IPS-18c (cell line): ENCODE measurements around the gene KDM1B.
"Not testable (repeated sequence)": the region's sequence is repeated elsewhere in the genome, so short reads cannot be mapped to it uniquely, and the experiment has no call there.

Experiments used
- H3K4me3 ChIP-seq: 2 replicates; pipeline ENCODE4 v1.7.0; 2013; ENCODE audit warnings: low read depth, mild to moderate bottlenecking, low read length, moderate library complexity; ENCODE audit not compliant: insufficient read depth
- H3K9me3 ChIP-seq: one replicate; pipeline ENCODE4 v1.6.1; 2013; ENCODE audit warnings: mild to moderate bottlenecking, low read length, moderate library complexity; ENCODE audit not compliant: control insufficient read depth, insufficient read depth

The KDM1B gene

GRCh38 chr6:18141805-18142590 lies 13.2 kb upstream of the KDM1B start:
- Histone ChIP-seq H3K4me3 (no peak overlapping the region), H3K9me3 (no peaks in the 10 kb centered on the region)

GRCh38 chr6:18142591-18142861 lies 12.7 kb upstream of the KDM1B start:
- Histone ChIP-seq H3K9me3 (no peaks in the 10 kb centered on the region), H3K4me3 (no peak overlapping the region)

DNA sequence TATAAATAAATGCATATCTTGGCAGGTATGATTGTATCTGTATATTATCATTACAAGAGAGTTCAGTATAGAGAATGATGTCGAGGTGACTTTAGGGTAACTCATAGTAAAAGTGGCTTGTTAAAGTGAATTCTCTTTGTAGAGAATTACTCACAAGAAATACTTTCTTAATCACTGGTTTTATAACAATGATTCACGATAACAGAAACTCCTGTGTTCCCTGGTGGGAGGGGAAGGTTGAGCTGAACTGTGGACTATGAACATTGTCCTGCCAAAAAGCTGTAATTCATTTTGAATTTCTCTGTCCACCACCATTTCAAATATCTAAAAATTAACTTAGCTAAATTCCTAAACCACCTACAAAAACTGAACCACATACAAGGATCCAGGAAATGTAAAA lies 8.1 kb upstream of the KDM1B start:
- Histone ChIP-seq H3K4me3 (no peak overlapping the region), H3K9me3 (no peaks in the 10 kb centered on the region)

- no peaks in the 10 kb centered on the region for H3K9me3 ChIP-seq
Observed at GRCh38 chr6:18147616-18148015, 7.6 kb upstream of the KDM1B start.

DNA sequence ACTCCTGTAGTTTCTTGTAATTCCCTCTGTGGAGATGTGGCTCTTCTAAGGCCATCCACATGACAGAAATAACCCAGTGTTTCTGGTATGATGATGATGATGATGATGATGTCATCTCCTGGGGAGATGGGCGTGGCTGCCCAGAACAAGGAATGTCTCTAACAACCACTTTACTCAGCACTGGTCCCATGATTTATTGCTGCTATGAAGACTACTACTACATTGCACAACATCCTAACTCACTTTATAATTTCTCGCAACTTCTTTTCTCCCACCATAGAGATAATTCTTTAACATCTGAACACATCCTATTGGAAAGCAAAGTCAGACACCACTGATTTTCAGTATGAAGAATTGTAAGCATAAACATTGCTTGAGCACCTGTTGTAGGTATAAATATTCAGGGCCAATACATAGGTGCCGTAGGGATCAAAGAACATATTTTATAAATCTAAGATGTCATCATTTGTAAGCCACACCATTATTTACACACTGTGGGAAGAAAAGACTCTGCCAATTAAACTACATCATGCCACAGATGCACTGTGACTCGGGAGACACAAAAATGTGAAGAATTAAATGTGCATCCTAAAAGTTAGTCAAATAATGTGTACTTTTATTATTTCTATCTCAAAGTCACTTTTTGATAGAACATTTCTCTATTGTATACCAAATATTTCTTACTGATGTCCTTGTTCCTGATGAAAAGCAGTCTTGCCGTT lies 6.8 kb upstream of the KDM1B start:
- Histone ChIP-seq H3K9me3 (no peaks in the 10 kb centered on the region), H3K4me3 (no peak overlapping the region)

More at GRCh38 chr6:18147616-18148015, 7.6 kb upstream of the KDM1B start:
- H3K4me3 ChIP-seq, result no peak overlapping the region

GRCh38 chr6:18151391-18151790 lies 3.8 kb upstream of the KDM1B start:
- not testable (repeated sequence) for H3K9me3 ChIP-seq, H3K4me3 ChIP-seq

DNA sequence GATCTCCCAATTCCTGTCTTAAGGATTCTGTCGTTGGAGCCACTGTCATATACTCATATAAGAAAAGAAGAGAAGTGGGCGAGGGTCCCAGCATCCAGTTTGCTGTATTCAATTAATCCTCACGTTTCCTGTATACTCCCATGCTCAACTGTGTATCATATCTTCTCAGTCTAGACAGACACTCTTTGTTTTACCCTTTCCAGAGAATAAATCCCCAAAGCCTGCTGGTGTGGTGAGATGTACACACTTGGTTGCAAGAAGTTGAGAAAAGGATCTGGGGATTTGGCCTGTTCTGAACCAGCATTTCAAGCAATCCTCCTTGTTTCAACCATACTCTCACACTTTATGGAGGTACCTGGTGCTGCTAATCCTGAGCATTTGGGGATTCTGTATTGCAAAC lies 3.4 kb upstream of the KDM1B start:
- Histone ChIP-seq H3K9me3 (peaks cover 5% of the 10 kb centered on the region), H3K4me3 (no peak overlapping the region)

- Histone ChIP-seq H3K9me3 (peaks cover 5% of the 10 kb centered on the region), H3K4me3 (no peak overlapping the region)
Observed at GRCh38 chr6:18153311-18153703, 1.9 kb upstream of the KDM1B start.

DNA sequence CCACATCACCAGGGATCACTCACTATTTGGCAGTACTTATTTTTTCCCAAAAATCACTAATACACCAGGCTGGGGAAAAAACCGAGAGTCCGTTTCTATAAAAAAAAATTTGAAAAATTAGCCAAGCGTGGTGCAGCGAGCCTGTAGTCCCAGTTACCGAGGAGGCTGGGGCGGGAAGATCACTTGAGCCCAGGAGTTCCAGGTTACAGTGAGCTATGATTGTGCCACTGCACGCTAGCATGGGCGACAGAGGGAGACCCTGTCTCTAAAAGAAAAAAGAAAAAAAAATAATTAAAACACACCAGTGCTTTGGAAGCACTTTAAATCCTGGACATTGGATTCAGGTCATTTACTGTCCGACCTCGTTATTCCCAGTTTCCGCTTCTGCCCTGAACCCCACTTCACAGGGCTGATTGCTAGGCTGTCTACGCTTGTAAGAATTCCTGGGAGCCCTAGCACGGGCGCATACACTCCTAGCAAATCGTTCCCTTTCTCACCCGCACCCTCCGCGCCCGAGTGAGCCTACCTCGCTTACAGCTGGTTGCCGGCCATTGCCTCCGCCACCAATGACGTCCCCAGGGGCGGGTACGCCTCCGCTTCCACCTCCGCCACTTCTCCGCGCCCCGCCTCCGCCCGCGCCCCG lies 594 bp upstream of the KDM1B start, which contains the start of gene TPMT:
Gene TPMT, minus strand, starts transcription at position 571 of the 643 bp plus-strand sequence. CDS start 5,950 bp downstream, outside the sequence.
- Histone ChIP-seq H3K4me3 (peak within 1 kb of the TSS; percentile 87), H3K9me3 (peaks cover 5% of the 10 kb centered on the region)

- Histone ChIP-seq H3K9me3 (peaks cover 5% of the 10 kb centered on the region), H3K4me3 (peak overlapping the region; percentile 72)
Observed at GRCh38 chr6:18155864-18156421, 721 bp downstream of the KDM1B start.

GRCh38 chr6:18160911-18161310 lies 5.7 kb downstream of the KDM1B start:
- no peak overlapping the region for H3K4me3 ChIP-seq
- peaks cover under 1% of the 10 kb centered on the region for H3K9me3 ChIP-seq

- Histone ChIP-seq H3K4me3 (no peak overlapping the region), H3K9me3 (no peaks in the 10 kb centered on the region)
Observed at GRCh38 chr6:18161431-18161830, 6.2 kb downstream of the KDM1B start.

GRCh38 chr6:18162401-18162800 lies 7.2 kb downstream of the KDM1B start:
- H3K9me3 ChIP-seq, result no peaks in the 10 kb centered on the region
- no peak overlapping the region for H3K4me3 ChIP-seq

GRCh38 chr6:18165751-18166150 lies 10.5 kb downstream of the KDM1B start:
- Histone ChIP-seq H3K9me3 (peaks cover 2% of the 10 kb centered on the region), H3K4me3 (no peak overlapping the region)

- peaks cover 2% of the 10 kb centered on the region for H3K9me3 ChIP-seq
- no peak overlapping the region for H3K4me3 ChIP-seq
Observed at GRCh38 chr6:18166312-18167036, 11.3 kb downstream of the KDM1B start.

GRCh38 chr6:18168264-18168663 lies 13.0 kb downstream of the KDM1B start:
- Histone ChIP-seq H3K9me3 (peaks cover 2% of the 10 kb centered on the region), H3K4me3 (no peak overlapping the region)

- no peak overlapping the region for H3K4me3 ChIP-seq
- peaks cover 2% of the 10 kb centered on the region for H3K9me3 ChIP-seq
Observed at GRCh38 chr6:18171871-18172270, 16.6 kb downstream of the KDM1B start.
